GM18507 (cell line): ENCODE results near the gene RAPGEF6.
"Not testable (repeated sequence)": the region's sequence is repeated elsewhere in the genome, so short reads cannot be mapped to it uniquely, and the experiment has no call there.

ENCODE experiments used
- DNase-seq: peaks from one replicate; pipeline ENCODE4 v3.0.0; 2011; ENCODE audit warnings: low read depth; ENCODE audit not compliant: insufficient read length; ENCODE audit errors: extremely low spot score
- FAIRE-seq: peaks from 2 replicates; lab custom pipeline; 2011; peaks lifted over from hg19 to GRCh38; lab: Jason Lieb, UNC

RAPGEF6 gene

DNA sequence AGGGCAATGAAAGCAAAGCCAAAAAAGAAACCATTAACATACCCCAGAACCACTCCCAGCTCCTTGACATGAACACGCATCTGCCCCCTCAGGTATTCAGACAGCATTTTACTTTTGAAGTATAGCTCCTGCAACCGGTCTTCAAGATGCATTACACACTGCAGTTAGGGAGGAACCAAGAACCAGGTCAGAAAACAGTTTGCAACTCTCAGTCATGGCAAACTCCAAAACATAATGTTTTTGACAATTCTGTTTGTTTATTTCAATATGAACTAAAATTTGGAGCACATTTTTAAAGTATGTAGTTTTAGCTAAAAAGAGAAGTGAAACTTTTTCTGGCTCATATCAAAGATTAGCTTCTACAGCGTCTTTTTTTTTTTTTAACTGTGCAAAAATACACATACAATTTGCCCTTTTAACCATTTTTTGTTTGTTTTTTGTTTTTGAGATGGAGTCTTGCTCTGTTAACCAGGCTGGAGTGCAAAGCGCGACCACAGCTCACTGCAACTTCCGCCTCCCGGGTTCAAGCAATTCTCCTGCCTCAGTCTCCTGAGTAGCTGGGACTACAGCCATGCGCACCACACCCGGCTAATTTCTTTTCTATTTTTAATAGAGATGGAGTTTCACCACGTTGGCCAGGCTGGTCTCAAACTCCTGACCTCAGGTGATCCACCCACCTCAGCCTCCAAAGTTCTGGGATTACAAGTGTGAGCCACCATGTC lies 12.2 kb upstream of the RAPGEF6 start:
- FAIRE-seq, result peak; percentile 66
- DNase-seq, result no peak

DNA sequence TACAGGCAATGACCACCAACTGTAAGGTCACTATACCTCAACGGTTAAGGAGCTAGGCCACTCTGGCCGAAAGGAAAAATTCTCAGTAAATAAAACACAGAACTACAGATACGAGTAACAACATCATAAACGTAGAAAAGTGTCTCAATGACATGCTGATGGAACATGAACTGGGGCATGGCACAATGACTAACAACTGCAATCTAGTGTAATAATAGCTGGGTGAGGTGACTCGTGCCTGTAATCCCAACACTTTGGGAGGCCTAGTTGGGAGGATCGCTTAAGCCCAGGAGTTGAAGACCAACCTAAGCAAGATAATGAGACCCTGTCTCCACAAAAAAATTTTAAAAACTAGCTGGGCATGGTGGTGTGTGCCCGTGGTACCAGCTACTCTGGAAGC lies 9.8 kb upstream of the RAPGEF6 start:
- DNase-seq (no peak), FAIRE-seq (no peak)

DNA sequence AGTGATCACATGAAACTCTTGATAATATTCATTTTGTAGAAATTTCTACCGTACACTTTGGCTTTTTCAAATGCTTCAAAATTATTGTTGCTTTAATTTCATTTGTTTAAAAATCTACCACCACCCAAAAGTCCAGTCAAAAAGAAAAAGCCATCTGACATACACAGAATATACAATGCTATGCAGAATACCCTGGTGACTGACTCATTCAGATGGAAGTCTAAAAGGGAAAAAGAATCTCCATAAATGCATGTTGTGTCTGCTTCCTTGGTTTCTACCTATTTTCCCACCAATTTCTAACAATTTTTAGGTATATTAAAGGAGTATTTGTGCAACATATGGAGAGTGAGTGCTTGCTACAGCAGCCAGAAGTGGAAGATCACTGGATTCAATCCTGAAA lies 9.3 kb upstream of the RAPGEF6 start:
- no peak for DNase-seq
- FAIRE-seq, result no peak

DNA sequence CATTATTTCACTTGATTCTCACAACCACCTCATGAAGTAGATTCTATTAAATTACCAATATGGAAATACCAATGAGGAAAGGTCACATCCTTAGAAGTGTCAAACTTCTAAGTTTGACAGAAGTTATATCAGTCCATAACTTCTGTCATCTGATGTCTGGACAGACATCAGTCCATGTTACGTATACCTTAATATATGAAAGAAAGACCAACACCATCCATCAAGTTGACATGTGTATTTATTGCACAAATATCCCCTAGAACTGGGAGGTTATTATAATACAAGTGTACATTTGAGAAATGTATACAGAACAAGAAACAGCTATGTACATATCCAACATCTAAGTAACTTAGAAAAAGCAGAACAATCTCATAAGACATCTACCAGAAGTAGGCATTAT lies 6.5 kb upstream of the RAPGEF6 start:
- DNase-seq (no peak), FAIRE-seq (no peak)

DNA sequence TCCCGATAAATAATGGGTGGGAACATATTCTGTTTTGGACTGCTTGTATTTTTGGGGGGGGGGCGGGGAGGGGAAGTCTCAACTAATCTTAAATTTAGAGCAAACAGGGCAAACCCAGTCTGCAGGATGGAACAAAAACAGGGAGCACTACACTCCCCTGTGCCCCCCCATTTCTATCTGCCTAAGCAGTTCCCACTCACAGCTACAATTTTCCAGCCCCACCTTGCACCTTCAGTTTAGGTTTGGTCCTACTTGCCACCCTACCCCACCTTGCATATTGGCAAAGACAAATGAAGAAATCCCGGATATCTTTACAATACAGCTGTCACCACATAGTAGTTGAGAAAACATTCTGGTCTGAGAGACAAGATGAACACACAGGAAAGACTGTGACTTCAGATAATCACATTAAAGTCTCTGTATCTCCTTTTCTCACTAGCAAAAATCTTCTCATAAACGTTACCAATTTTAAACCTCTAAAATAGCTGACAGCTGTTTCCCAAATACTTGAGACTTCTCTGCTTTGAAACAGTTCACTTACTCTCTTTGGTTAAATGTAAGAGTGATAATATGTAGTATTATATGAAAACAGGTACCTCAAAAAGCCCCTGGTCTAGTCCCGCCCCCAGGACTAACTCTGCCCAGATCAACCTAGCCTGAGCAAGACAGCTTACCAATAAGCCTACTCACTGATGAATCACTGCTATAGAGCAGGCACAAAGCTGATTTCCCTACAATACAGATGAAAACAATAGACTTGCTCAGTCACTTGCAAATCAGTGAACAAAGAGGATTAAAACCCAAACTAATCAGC lies 5.2 kb upstream of the RAPGEF6 start:
- DNase-seq (no peak), FAIRE-seq (no peak)

DNA sequence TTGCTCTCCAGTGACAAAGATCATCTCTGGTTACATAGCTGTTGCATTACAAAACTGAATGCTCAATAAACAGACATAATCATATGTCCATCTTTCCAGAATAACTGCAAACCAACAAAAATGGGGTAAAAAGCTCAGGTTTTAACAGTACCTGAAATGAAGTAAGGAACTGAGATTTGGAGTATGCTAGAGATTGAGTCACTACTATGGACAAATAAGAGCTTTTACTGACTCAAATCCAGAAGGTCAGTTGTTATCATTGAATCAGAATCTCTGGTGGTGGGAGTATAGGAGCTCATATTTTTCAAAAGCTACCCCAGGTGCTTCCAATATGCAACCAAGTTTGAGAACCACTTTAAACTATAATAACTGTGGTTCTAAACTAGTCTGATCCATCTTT lies 4.1 kb upstream of the RAPGEF6 start:
- FAIRE-seq, result no peak
- no peak for DNase-seq

DNA sequence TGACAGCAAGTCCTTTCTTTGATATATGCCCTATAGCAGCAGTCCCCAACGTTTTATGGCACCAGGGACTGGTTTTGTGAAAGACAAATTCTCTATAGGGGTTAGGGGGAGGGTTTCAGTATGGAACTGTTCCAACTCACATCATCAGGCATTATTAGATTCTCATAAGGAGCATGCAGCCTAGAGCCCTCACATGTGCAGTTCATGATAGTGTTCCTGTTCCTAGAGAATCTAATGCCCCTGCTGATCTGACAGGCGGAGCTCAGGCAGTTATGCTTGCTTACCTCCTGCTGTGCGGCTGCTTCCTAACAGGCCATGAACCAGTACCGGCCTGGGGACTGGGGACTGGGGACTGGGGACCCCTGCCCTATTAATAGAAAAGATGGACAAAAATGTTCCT lies 2.7 kb upstream of the RAPGEF6 start:
- no peak for FAIRE-seq
- DNase-seq, result no peak

DNA sequence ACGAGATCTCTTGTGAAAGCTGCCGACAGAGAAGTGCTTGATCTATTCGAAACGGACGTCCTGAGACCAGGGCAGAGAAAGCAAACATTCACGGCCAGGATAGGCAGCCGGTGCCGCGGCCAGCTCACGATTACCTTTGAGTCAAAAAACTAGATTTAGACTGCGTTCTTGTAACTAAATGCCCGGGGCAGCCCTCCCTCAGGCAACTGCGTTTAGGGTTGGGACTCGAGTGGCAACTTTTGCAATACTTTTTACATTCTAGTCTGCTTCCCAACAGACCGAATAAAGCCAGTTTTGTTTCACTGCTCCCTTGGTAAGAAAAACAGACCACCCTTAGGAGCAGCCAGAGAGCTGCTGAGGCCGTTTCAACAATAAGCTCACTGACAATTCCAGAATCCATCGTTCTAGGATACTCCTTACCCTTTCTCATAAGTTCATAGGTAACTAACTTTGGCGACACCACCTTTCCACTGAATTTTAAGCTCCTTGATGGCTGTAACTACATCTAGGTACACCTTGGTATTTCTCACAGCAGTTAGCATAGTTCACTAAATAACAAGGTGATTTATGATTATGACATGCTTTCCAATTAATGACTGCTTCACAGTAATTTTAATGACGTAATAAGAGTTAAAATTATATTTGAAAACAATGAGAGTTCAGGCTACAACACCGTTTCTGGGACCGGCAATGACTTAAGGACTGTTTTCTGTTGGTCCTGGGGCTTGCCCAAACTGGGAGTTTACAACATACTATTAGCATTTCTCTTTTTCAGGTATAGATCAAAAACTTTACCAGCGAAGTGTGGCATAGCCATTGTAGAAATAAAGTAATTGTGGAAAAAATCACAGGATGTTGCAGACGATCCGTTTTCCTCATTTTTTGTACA lies 899 bp upstream of the RAPGEF6 start:
- DNase-seq (no peak), FAIRE-seq (no peak)

DNA sequence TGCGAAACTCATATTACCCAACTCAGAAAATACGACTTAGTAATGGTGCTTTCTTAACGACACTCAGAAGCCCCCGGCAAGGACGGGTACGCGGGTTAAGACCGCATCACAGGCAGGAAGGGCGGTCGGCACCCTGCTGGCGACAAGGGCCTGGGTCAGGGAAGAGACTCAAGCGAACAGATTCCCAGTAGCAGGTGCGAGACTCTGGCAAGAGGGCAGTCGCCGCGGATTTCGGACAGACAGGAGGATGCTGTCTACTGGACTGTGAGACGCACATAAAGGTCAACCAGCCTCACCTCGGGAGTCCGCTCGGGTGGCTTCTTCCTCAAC lies 398 bp downstream of the RAPGEF6 start:
- FAIRE-seq (no peak), DNase-seq (no peak)

DNA sequence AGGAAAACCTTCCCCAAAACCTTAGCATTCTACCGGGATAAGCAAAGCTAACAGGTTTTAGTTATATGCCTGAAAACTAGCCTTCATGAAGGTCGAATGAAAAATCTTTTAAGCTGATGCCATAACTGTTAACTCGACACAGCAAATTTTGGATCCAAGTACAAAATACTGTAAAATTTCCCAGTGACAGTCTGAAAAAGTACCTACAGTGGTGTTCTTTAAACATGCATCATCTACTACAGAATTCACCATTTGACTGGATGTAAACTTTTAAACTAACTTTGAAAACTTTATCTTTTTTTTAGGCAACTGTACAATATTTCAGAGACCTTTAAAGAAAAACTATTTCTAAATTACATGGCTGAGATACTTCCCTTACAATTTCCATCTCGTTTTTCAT lies 791 bp downstream of the RAPGEF6 start:
- DNase-seq (no peak), FAIRE-seq (no peak)

DNA sequence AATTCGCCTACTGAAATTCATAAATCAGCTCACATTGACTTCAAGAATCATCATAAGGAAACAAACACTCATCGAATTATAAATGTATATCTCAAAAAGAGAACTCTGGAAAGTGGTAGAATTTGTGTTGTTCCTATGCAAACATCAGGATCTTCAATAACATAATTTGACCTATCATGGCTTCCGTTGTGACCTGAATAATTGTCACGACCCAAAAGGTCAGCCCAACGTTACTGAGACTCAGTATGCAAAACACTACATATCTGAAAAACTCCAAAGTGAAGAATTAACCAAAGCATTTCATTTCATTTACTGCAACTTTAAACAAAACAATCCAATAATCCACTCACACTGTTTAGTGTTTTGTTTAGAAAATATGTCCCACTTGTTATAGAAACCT lies 1.2 kb downstream of the RAPGEF6 start:
- peak; percentile 39 for FAIRE-seq
- no peak for DNase-seq

DNA sequence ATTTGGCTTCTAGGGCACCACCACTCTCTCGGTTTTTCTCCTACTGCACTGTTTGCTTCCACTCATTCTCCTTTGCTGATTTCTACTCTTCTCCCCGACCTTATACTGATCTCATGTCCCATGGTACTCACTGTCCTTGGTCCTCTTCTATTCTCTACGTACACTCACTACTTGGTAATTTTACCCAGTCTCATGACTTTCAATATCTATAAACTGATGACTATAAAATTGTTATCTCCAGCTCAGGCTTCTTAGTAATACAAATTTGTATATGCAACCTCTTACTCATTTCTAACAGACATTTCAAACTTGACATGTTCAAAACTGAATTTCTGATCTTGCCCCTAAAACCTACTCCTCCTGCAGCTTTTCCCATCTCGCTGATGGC lies 4.1 kb downstream of the RAPGEF6 start:
- DNase-seq (no peak), FAIRE-seq (no peak)

DNA sequence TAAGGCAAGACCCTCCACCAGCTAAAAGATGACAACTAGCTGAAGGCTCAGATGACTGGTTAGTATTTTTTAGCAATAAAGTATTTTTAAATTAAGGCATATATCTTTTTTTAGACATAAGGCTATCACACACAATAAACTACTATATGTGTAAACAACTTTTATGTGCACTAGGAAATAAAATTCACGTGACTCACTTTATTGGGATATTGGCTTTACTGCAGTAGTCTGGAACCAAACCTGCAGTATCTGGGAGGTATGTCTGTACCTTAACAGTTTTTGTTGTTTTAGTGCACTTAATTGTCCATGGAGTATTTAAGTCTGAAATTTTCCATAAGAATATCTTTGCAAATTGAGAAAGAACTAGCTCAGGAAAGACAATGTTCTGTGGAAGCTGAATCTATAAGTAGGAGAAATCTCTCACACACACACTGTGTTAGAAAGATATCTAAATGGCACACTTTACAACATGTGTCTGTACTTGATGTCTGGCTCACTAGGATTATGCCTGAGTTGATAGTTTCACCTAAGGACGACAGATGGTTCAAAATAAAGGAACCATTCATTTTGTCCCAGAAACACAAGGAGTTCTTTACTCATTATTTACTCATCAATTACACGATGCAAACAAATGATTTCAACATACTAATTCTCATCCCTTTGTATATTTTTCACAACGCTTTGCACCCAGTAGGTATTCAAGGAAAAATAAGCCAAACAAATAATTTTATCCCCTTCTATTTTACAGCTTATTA lies 4.6 kb downstream of the RAPGEF6 start:
- FAIRE-seq (no peak), DNase-seq (no peak)

DNA sequence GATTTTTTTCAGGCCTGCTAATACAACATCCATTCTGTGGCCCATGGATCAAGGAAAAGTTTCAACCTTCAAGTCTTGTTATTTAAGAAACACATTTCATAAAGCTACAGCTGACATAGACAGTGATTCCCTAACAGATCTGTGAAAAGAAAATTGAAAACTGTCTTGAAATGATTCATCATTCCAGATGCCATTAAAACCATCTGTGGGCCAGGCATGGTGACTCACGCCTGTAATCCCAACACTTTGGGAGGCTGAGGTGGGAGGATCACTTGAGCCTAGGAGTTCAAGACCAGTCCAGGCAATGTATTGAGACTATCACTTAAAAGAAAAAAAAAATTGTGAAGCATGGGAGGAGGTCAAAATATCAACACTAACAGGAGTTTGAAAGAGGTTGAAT lies 6.0 kb downstream of the RAPGEF6 start:
- FAIRE-seq (no peak), DNase-seq (no peak)

DNA sequence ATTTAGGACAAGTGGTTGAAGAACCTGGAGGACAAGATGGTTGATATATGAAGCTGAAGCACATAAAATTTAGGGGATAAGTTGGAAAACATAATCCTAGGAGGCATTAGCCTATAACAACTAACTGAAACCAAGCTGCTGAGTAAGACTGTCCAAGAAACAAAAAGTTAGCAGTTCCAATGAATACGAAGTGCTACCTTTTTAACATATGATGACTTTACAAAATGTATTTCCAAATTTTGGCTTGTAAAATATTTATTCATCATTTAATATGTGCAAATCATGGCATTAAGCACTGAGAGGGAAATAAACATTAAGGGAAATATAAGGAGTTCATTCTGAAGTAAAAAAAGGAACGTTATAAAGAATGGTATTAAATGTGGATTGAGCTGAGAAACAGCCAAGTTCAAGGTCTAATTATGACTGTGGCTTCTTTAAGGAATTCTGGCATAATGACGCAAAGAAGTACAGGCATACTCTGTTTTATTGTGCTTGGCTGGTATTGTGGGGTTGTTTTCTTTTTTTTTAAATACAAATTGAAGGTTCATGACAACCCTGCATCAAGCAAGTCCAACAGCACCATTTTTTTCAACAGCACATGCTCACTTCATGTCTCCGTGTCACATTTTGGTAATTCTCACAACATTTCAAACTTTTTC lies 7.7 kb downstream of the RAPGEF6 start:
- FAIRE-seq, result no peak
- no peak for DNase-seq

DNA sequence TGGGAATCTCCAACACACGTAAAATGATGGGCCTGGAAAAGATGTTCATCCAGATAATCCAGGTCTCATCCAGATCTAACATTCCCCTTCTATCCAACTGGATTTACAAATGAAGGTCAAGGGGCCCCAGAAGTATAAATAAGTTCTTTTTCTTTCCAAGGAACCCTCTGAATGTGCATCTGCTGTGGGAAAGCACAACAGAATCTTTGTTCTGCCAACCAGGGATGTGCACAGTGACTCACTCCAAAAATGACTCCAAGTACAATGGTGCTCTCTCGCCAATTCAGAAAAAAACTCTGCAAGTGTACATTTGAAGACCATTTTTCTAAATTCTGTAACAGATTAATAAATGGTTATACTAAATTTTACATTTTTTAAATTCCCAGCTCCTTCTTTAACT lies 12.4 kb downstream of the RAPGEF6 start:
- FAIRE-seq (no peak), DNase-seq (no peak)

DNA sequence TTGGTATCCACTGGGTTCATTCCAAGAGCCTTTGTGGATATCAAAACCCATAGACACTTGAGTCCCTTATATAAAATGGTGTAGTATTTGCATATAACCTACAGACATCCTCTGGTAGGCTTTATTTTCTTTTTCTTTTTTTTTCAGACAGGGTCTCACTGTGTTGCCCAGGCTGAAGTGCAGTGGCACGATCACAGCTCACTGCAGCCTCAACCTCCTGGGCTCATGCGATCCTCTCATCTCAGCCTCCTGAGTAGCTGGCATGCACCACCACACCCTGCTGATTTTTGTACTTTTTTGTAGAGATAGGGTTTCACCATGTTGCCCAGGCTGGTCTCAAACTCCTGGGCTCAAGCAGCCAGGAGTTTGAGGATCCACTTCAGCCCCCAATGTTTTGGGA lies 13.9 kb downstream of the RAPGEF6 start:
- not testable (repeated sequence) for DNase-seq, FAIRE-seq

DNA sequence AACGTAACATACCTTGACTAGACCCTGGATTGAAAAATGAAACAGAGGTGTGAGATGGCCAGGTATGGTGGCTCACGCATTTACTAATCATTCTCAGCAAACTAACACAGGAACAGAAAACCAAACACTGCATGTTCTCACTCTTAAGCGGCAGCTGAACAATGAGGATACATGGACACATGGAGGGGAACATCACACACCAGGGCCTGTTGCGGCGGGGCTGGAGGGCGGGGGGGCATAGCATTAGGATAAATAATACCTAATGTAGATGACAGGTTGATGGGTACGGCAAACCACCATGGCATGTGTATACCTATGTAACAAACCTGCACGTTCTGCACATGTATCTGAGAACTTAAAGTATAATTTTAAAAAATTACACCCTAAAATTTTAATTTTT lies 15.9 kb downstream of the RAPGEF6 start:
- FAIRE-seq (no peak), DNase-seq (no peak)

DNA sequence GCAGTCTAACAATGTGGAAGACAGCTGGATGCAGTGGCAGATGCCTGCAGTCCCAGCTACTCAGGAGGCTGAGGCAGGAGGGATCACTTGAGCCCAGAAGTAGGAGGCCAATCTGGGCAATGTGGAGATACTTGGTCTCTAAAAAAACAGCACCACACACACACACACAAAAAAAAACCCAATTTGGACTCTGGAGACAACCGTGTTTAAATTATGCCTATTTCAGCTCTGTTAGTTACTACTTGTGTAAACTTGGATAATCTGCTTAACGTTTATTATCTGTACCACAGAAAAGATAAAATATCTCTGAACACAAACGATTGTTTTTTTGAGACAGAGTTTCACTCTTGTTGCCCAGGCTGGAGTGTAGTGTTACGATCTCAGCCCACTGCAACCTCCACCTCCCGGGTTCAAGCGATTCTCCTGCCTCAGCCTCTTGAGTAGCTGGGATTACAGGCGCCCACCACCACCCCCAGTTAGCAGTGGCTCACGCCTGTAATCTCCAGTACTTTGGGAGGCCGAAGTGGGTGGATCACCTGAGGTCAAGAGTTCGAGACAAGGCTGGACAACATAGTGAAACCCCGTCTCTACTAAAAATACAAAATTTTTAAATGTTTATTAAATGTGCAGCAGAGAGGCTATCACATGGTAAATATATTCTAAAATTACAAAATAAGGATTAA lies 17.7 kb downstream of the RAPGEF6 start:
- FAIRE-seq, result no peak
- no peak for DNase-seq
